Fibroblast of the conjunctiva (primary cell): ENCODE results near the gene MAPK14.
A peak's percentile ranks its signal among the peaks of the same experiment; 100 is the strongest.
"Not testable (repeated sequence)": the region's sequence is repeated elsewhere in the genome, so short reads cannot be mapped to it uniquely, and the experiment has no call there.

Experiments
- DNase-seq: peaks from one replicate; pipeline ENCODE4 v3.0.0-alpha.2; 2010; ENCODE audit warnings: low read depth

The MAPK14 gene

DNA sequence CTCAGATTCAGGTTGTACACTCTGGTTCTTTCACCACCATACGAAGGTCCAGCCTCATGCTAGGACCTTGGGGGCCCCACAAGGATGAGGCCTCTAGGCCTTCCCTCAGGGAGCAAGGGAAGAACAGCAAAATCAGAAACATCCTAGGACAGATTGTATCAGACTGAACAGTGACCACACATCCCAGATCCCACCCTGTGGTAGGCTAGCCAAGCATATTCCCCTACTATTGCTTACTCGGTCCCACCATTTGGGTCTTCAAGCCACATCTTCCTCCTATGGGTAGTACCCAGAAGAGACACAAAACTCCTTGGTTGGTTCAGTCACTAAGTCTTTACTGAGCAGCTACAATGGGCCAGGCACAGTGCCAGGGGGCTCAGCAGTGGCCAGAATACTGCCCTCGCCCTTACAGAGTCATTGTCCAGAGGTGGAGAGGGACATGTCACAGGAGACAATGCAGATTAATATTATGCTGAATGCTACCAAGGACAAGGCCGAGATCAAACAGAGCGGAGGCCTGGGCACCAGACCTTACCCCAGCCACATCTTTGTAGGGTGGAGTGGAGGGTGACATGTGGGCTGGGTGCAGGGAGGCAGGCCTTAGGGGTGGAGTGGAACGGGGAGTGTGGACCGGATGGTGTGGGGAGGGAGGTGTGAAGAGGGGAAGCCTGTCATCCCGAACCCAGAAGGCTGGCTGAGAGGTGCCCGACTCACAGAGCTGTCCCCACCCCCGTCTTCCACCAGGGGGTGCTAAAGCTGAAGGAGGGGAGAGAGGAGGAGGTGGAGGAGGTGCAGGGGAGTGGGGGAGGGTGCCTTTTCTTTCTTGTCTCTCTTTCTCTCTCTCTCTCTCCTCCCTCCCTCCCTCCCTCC lies 95.9 kb downstream of the MAPK14 start:
- peak; percentile 67 for DNase-seq

DNA sequence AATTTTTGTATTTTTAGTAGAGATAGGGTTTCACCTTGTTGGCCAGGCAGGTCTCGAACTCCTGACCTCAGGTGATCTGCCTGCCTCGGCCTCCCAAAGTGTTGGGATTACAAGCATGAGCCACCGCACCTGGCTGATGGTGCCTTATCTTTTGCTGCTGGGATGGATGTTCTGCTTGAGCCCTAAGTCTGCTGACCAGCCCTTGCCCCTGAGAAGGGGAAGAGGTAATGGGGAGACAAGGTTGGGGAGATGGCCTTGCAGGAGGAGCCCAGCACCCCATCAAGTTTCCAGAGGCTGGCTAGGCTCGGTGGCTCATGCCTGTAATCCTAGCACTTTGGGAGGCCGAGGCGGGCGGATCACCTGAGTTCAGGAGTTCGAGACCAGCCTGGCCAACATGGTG lies 96.7 kb downstream of the MAPK14 start:
- not testable (repeated sequence) for DNase-seq

DNA sequence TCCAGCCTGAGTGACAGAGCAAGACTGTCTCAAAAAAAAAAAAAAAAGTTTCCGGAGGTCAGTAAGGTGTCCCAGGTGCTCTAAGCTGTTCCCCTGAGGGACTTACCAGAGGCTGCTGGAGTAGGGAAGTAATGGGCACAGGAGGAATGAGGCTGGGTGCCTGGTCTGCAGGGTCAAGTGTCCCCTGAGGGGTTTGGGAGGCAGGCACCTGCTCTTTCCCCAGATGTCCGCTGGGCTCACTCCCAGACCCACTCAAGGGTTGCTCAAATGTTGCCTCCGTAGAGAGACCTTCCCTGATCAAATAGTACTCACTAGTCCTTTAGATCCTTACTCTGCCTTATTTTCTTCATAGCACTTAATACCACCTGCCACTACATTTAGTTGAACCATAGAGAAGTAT lies 97.3 kb downstream of the MAPK14 start:
- DNase-seq: no peak

DNA sequence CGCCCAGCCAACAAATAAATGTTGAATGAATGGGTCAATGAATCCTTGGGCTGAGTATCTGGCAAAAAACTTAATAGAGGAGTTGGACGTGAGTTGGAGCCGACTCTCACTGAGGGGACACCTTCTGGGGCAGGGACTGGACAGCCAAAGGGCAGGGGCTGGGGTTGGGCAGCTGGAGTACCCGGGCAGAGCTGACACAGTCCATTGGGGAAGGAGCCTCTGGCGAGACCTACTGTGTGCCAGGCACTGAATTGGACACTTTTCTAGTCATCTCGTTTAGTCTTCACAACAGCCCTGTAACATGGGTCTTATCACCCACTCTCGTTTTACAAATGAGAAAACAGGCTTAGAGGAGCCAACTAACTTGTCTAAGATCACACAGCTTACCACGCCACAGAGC lies 98.0 kb downstream of the MAPK14 start:
- DNase-seq: no peak

DNA sequence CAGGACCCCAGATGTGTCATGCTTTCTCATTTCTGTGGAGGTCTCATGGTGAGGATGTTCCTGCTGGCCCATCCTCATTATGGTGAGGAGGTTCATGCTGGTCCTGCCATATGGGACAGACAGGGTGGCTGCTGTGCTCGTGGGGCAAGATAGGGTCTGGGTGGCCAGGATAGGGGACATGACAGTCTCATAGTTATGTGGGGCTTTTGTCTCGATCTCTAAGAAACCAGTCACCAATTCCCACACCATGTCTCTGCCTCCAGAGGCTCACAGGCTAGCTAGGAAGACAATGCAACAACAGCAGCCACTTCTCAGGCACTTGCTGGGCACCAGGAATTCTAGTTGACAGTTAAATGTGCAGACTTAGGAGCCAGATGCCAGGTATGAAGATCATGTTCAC lies 98.5 kb downstream of the MAPK14 start:
- no peak for DNase-seq

DNA sequence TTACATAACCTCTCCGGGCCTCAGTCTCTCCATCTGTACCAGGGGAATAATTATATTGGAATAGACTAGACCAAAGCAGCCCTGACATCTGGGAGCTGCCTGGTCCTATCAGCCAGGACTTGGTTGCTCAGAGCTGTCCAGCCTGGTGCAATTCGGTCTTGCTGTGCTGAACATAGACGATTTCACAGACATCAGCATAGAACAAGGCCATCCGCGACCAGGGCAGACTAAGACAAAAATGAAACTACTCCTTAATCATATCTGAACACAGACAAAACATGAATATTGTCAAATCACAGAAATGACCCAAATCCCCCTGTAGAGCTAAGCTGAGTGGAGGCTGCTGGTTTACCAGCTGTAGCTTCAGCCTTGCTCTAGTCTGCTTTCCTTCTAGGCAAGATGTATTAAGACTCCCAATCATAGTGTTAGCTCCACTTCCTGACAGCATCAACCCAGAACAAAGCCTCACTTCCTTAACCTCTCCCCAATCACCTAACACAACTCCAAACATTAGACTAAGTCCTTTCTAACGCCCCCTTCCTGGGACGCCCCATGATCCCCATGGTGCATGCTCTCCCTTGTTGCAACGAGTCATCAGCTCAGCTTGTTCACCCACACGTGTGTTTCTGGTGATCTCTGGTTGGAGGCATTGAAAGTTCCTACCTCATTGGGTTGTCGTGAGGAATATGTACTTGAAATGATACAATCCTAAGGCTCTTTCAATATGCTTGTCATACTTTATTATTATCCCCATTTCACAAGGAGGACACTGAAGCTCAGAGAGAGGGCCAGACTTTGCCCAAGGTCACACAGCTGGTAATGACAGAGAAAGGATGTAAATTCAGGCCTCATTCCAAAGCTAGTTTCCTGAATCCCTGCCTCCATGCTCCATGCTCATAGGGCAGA lies 99.2 kb downstream of the MAPK14 start:
- DNase-seq: no peak

DNA sequence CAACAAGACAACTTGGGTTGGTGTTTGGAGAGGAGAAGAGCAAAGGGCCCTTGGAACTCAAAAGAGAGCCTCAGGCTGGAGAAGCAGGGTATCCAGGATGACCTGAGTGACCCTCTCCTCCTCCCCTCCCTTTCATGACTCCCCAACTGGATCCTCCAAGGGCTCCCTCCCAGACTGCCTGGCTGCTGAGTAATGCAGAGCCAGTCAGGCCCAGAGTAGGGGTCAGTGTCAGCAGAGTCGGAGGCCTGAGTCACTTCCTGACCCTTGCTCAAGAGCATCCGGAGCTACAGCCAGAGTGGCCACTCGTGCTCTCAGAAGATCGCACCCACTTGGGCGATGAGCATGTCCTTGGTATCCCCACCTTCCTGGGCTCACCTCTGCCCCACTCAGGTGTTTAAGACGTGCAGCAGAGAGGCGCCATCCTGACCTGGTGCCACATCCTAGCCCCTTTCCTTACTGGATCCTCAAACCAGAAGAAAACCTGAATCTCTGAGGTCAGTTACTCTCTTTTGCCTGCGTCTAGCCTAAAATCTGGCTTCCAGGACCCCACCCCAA lies 99.9 kb downstream of the MAPK14 start:
- DNase-seq: peak; percentile 50

DNA sequence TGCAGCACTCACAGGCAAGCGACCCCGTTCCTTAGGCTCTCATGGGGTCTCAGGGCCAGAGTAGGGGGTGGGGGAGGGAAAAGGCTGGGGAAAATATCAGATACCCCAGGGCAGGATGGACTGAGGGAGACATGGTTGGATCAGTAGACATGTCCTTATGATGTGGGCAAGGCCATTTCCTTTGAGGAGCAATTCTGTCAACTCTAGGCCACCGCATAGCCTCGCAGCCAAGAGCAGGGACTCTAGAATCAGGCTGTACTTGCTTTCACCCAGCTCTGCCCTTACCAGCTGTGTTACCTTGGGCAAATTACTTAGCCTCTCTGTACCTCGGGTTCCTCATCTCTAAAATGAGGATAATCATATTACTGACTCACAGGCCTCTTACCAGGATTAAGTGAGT lies 100.5 kb downstream of the MAPK14 start:
- no peak for DNase-seq

DNA sequence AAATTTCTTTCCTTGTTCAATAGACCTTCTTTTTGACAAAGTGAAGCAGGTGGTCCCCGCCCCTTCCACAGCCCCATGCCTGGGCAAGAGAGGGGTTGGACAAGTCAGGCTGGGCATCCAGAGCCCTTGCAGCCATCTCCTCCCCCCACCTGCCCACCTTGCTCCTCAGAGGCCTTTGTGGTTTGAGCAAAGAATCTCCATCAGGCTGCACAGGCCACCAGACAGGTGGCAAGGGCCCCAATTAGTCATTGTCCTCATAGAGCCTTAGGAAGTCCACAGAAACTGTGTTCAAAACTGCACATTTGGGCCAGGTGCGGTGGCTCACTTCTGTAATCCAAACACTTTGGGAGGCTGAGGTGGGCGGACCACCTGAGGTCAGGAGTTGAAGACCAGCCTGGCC lies 101.2 kb downstream of the MAPK14 start:
- DNase-seq: no peak

DNA sequence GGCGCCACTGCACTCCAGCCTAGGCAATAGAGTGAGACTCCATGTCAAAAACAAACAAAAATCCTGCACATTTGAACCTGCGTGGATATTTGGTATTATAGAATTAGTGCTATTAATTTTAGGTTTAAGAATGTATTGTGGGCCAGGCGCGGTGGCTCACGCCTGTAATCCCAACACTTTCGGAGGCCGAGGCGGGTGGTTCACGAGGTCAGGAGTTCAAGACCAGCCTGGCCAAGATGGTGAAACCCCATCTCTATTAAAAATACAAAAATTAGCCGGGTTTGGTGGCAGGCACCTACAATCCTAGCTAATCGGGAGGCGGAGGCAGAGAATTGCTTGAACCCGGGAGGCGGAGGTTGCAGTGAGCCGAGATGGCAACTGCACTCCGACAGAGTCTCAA lies 101.7 kb downstream of the MAPK14 start:
- DNase-seq: not testable (repeated sequence)

DNA sequence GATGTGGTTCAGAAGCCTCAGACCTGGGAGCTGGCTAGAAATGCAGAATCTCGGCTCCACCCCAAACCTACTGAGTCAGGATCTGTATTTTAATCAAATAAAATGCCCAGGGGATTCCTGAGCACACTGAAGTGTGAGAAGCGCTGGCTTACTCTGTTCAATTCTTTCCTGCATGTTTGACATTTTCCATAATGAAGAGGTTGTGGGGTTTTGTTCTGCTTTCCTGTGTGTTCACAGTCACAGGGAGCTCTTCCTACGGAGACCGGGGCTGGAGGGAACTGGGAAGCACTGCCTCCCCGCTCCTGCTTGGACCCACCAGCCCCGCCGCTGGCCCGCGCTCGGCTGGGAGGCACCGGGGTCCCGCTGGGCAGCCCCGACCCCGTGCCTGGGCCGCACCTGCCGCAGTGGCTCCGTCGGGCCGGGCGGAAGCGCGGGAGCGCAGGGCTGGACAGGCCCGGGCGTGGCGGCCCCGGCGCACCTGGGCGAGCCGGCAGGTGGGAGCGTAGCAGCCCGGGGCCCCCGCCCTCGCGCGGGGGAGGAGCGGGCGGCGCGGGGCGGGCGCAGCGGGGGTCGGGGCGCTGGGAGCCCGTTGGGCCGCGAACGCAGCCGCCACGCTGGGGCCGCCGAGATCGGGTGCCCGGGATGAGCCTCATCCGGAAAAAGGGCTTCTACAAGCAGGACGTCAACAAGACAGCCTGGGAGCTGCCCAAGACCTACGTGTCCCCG lies 102.5 kb downstream of the MAPK14 start, which contains the start of gene MAPK13:
MAPK13 (plus strand) TSS at position 573 of the 726 bp plus-strand sequence; CDS start at position 643, 70 bp downstream.
- DNase-seq: no peak

DNA sequence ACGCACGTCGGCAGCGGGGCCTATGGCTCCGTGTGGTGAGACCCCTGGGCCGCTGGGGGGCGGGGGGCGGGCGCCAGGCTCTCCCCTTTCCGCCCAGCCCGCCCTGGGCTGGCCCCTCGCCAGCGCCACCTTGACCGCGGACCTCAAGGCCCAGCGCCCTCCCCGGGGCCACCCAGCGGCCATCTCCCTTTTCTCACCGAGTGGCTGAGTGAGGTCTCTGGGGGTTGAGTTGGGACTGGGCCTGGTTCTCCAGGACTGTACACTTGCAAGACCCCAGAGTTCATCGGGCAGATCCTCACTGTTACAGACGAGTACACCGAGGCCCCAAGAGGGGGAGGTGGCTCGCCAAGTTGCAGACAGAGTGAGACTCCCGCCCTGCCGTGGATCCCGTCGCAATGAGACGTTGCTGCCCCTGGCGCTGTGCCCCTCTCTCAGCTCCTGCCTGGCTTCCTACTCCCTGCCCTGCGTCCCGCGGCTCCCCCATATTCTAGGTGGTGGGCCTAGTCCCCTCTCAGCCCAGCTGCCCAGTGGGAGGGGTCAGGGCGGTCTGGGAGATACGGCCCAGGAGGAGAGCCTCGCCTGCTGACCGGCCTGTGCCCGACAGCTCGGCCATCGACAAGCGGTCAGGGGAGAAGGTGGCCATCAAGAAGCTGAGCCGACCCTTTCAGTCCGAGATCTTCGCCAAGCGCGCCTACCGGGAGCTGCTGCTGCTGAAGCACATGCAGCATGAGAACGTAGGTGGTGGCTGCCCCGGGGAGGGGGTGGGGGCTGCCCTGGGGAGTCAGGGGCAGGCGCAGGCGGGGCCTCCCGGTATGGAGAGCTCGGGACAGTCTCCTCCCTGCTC lies 103.3 kb downstream of the MAPK14 start:
- DNase-seq: no peak

DNA sequence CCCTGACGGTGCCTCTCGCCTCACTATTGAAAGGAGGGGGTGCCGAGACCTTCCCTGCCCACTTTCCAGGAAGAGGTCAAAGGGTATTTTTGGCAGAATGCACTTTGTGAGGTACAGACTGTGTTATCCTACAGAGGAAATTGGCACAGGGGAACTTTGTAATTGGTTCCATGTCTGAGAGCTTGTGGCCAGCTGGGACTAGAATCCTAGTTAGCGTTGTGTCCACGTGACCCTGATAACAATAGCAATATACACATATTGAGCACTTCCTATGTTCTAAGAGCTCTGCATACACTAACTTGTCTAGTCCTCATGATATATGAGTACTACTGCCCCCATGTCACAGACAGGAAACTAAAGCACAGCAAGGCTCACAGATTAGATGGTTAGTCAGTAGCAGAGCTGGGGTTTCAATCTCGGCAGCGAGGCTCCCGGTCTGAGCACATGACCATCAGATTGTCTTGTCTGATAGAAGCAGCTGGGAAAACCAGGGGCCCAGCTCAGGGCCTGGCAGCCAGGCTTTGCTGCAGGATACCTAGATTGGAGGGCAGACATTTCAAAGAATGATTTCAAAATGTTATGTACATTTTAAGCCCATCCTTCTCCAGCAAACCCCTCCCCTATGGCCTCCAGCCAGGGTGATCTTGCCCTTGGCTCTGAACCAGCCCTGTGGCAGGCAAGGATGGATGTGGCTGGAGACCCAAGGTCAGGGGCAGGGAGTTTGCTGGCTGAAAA lies 104.1 kb downstream of the MAPK14 start:
- DNase-seq: peak; percentile 51

DNA sequence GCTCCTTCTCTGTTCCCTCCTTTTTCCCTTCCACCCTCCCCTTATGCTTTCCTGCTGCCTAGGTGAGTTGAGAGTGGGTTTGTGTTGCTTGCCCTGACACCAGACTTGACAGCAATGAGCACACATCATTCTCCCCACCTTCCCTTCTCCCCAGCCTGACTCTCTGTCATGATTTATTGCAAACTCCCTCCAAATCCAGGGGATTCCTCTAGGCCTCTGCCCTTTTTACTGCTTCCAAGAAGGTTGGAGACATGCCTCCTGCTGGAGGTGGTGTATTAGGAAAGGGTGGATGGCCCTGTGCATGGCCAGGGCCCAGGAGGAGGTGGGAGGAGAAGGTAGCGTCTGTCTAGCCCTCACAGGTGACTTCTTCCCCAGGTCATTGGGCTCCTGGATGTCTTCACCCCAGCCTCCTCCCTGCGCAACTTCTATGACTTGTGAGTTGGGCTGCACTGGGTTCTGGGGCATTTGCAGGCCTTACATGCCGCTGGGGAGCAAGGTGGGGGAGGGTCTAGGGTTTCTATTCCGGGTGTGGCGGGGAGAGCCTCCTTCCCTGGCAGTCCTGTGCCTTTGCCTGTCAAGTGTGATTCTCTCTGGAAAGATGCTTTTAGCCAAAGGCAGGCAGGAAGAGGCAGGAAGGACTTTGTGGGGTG lies 104.8 kb downstream of the MAPK14 start:
- DNase-seq: no peak

DNA sequence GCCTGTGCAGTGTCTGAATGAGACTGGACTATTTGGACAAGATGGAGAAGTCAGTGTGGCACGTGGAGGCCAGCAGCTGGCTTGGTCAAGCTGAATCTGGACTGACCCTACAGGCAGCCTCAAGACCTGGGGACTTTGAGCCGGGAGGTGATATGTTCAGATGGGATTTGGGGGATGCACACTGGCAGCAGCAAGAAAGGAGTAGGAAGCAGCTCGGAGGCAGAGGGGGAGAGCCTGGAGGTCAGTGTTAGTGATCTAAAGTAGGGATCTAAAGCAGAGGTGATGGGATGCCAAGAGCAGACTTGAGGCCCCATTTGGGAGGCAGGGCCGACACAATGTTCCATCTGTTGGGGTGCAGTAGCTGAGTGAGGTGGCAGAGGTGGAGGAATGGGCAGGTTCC lies 105.5 kb downstream of the MAPK14 start:
- no peak for DNase-seq

DNA sequence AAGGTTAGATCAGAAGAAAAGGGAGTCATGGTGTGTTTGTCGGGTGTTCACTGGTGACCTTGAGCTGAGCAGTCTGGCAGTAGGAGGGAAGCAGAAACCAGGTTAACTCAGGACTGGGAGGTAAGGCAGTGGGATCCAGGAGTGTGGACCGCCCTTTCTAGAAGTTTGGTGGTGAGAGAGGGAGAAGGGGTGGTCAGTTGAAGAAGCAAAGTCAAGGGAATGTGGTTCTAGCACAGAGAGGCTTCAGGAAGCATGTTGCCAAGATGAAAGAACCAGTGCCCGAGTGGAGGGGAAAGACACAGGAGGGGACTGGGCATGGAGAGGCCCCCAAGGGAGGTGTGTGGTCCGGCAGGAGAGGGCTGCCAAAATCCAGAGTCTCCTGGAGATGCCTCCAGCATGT lies 106.3 kb downstream of the MAPK14 start:
- no peak for DNase-seq

DNA sequence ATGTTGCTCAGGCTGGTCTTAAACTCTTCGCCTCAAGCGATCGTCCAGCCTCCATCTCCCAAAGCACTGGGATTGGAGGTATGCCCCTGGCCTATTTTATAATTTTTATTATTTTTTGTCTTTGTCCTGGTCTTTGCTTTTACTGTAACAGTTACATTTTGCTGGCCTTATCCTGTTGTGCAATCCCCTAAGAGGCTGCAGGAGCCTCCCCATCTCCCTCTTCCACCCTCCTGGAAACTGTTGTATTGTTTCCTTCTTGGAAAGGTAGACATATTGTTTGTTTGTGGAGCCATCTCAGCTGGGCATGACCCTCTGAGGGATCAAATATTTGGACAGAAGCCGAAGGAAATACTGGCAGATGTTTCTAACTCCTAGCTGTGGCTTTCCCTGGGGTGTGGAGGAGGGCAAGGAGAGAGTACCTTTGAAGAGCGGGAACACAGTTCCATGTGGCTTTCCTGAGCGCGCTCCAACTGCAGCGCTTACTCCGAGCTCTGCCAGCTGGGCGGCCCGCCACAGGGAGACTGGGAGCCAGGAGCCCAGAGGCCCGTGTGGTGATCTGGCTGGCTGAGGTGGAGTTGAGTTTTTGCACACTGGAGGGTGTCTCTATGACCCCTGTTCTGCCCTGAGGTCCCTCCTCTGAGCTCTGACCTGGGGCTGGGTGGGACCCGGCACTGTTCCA lies 107.6 kb downstream of the MAPK14 start:
- no peak for DNase-seq

DNA sequence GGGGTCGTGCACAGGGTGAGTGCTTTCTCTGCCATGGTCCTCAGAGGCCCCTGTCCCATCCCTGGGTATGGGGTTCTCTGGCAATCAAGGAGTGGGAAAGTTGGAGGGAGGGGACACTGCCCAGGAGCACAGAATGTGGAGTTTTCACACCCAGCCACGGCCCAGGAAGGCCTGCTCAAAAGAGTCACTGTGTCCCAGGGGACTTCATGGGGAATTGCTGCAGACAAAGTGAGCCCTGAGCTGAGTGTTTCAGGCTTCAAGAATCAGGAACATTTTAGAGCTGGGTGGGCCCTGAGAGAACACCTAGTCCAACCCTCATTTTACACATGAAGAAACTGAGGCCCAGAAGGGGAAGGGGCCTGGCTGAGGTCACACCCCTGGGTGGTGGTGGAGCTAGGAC lies 108.4 kb downstream of the MAPK14 start:
- DNase-seq: no peak

DNA sequence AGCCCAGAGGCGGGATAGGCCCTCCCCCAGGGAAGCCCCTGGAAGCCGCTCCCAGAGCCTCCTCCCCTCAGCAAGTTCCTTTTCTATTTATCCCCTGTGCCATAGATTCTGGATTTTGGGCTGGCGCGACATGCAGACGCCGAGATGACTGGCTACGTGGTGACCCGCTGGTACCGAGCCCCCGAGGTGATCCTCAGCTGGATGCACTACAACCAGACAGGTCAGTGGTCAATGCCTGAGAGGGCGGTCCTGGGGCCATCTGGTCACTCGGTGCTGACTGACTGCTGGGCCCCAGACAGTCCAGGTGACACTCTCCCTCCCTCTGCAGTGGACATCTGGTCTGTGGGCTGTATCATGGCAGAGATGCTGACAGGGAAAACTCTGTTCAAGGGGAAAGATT lies 108.9 kb downstream of the MAPK14 start:
- DNase-seq: no peak
